K562 (cell line): Measurements from ENCODE around the gene MYO6. TPM values are rescaled to one million over a fixed set of nuclear protein-coding genes. Genes with fewer than 3 reads are reported as not detected.
A peak's percentile ranks its signal among the peaks of the same experiment; 100 is the strongest.

Experiments
- BCLAF1 ChIP-seq, 2 experiments: fragments of 450-650 bp in 1 of 2; IDR thresholded peaks; 2 replicates each; pipeline ENCODE4 v1.6.1; 2011 to 2017; ENCODE audit warnings: low read depth in 2 of 2, antibody characterized with exemption in 1 of 2, borderline replicate concordance in 1 of 2, low read length in 1 of 2, mild to moderate bottlenecking in 1 of 2, mixed read lengths in 1 of 2; ENCODE audit not compliant: control insufficient read depth in 1 of 2
- ETV5 ChIP-seq: sonication (generic); formaldehyde crosslinking; IDR thresholded peaks from 2 replicates; pipeline ENCODE4 v1.4.0; 2020; ENCODE audit warnings: low read depth, mild to moderate bottlenecking, missing genetic modification reagents
- ETV6 ChIP-seq, 3 experiments: fragments of 150-350 bp in 1 of 3; sonication (generic) in 1 of 3; formaldehyde crosslinking in 1 of 3; IDR thresholded peaks; 2 replicates each; pipeline versions ENCODE4 v1.6.1 to v1.8.0; 2014 to 2022; ENCODE audit warnings: borderline replicate concordance in 2 of 3, low read depth in 2 of 3, antibody characterized with exemption in 1 of 3, low read length in 1 of 3, mild to moderate bottlenecking in 1 of 3, missing genetic modification reagents in 1 of 3
- GATAD2B ChIP-seq: fragments of 450-650 bp; IDR thresholded peaks from 2 replicates; pipeline ENCODE4 v1.6.1; 2017; ENCODE audit warnings: mild to moderate bottlenecking, borderline replicate concordance
- KDM5B ChIP-seq: fragments of 200-600 bp; sonication (generic); IDR thresholded peaks from 2 replicates; pipeline ENCODE4 v1.6.1; 2012; ENCODE audit warnings: low read depth, mild to moderate bottlenecking, moderate library complexity, low read length, control low read depth, inconsistent platforms; ENCODE audit not compliant: insufficient replicate concordance
- LCOR ChIP-seq: sonication (generic); formaldehyde crosslinking; IDR thresholded peaks from 2 replicates; pipeline ENCODE4 v1.8.0; 2022; ENCODE audit warnings: mild to moderate bottlenecking, missing genetic modification reagents
- NR1H2 ChIP-seq: sonication (generic); formaldehyde crosslinking; IDR thresholded peaks from 2 replicates; pipeline ENCODE4 v1.4.0; 2020; ENCODE audit warnings: mild to moderate bottlenecking, missing genetic modification reagents
- SMARCA5 ChIP-seq: fragments of 450-650 bp; IDR thresholded peaks from 2 replicates; pipeline ENCODE4 v1.6.1; 2016
- SMC3 ChIP-seq: conservative IDR thresholded peaks from 2 replicates; pipeline ENCODE4 v1.6.1; 2011; ENCODE audit warnings: low read depth, low read length, improper control_type of control experiment; ENCODE audit not compliant: insufficient read depth
- SNIP1 ChIP-seq: fragments of 450-650 bp; IDR thresholded peaks from 2 replicates; pipeline ENCODE4 v1.7.1; 2017; ENCODE audit warnings: low read depth, mild to moderate bottlenecking
- SRSF1 ChIP-seq: fragments of 200-400 bp; formaldehyde crosslinking; IDR thresholded peaks from 2 replicates; pipeline ENCODE4 v1.6.1; 2017; ENCODE audit warnings: mild to moderate bottlenecking, low read depth, low read length, moderate library complexity
- STAT5A ChIP-seq: IDR thresholded peaks from 2 replicates; pipeline ENCODE4 v1.6.1; 2012; ENCODE audit warnings: low read length, inconsistent platforms, borderline replicate concordance
- TCFL5 ChIP-seq: fragments of 250-450 bp; sonication (Bioruptor Pico); conservative IDR thresholded peaks from 2 replicates; pipeline ENCODE4 v1.6.1; 2021; ENCODE audit warnings: mild to moderate bottlenecking, moderate library complexity, matching md5 sums
- ZBTB8A ChIP-seq: fragments of 450-650 bp; IDR thresholded peaks from 2 replicates; pipeline ENCODE4 v1.6.1; 2018; ENCODE audit warnings: mild to moderate bottlenecking, moderate library complexity; ENCODE audit not compliant: partially characterized antibody
- ZFPM2 ChIP-seq: fragments of 250-450 bp; sonication (Bioruptor Pico); IDR thresholded peaks from 2 replicates; pipeline ENCODE4 v1.5.1; 2022; ENCODE audit warnings: mild to moderate bottlenecking
- ZNF695 ChIP-seq: fragments of 450-650 bp; formaldehyde crosslinking; IDR thresholded peaks from 2 replicates; pipeline ENCODE4 v1.4.0; 2020; ENCODE audit warnings: mild to moderate bottlenecking, moderate library complexity
- ZNF77 ChIP-seq: fragments of 250-450 bp; sonication (Bioruptor Pico); IDR thresholded peaks from 2 replicates; pipeline ENCODE4 v1.5.0; 2020
- ZNF778 ChIP-seq: fragments of 450-650 bp; formaldehyde crosslinking; IDR thresholded peaks from 2 replicates; pipeline ENCODE4 v1.4.0; 2020; ENCODE audit warnings: mild to moderate bottlenecking, moderate library complexity
- polyA plus RNA-seq, 8 experiments: library from polyadenylated mRNA; depleted of rRNA in 4 of 8; stranded (reverse) in 5 of 8; unstranded in 3 of 8; fragments of >200 nt; fragmentation: Nextera tagmentation in 2 of 8; fragmentation: Illumina TruSeq in 1 of 8; extraction: Ambion mirVana in 2 of 8; extraction: Trizol in 1 of 8; gene quantifications; 2 replicates each; pipeline versions ENCODE4 v1.2.1 to v1.2.3, GENCODE V29; 2011 to 2014; ENCODE audit warnings: inconsistent platforms in 1 of 8, missing spikeins in 1 of 8
- total RNA-seq, 7 experiments: library from RNA; depleted of rRNA in 6 of 7; stranded (reverse); fragments of >200 nt in 6 of 7; fragmentation: Illumina TruSeq in 2 of 7; extraction: Trizol in 2 of 7; gene quantifications; 2 replicates each; pipeline versions ENCODE4 v1.2.1 to v1.2.3, GENCODE V29; 2011 to 2021; ENCODE audit warnings: low replicate concordance in 1 of 7

Gene MYO6
- total and polyA plus RNA-seq, 9 of the 15 experiments (the other 6 are each of a cell fraction or from before 2014, with no cell fraction given): 1.3 to 5.5 (median 2.7) TPM

- TF ChIP-seq BCLAF1 (IDR thresholded peaks at IDR 0.05; ENCODE audit: borderline replicate concordance in 1 of 2, control insufficient read depth in 1 of 2, low read depth in 2 of 2, low read length in 1 of 2) (no peak), SMC3 (0 out of 2 replicates have a peak, but pooled peaks have one; percentile 15), ZBTB8A (no peak), TCFL5 (CRISPR knock-in tag) (no peak), ETV6 (IDR thresholded peaks at IDR 0.05; ENCODE audit: borderline replicate concordance in 1 of 2, low read depth in 2 of 2, low read length in 1 of 2) (no peak), ETV6 (CRISPR knock-in tag; IDR thresholded peaks at IDR 0.05; ENCODE audit: borderline replicate concordance) (no peak), SMARCA5 (no peak), SRSF1 (no peak), ETV5 (no peak), ZNF77 (CRISPR knock-in tag) (no peak), NR1H2 (CRISPR knock-in tag) (no peak), STAT5A (no peak), ZNF778 (no peak), LCOR (CRISPR knock-in tag) (no peak), ZNF695 (CRISPR knock-in tag) (no peak), ZFPM2 (CRISPR knock-in tag) (no peak), GATAD2B (no peak), SNIP1 (no peak), KDM5B (no peak)
- TF ChIP-seq, all 486 proteins: peak for 5
These were observed 106.0 kb downstream of the MYO6 start (continued) for GRCh38 chr6:75855052-75855451.
